ENCODE results near the gene MAN1C1. TPM values are rescaled to one million over a fixed set of nuclear protein-coding genes. Genes with fewer than 3 reads are reported as not detected.
A peak's percentile ranks its signal among the peaks of the same experiment; 100 is the strongest.
"Not testable (repeated sequence)": the region's sequence is repeated elsewhere in the genome, so short reads cannot be mapped to it uniquely, and the experiment has no call there.

The MAN1C1 gene
- polyA plus RNA-seq, 5 donors, result 12.3 to 19.2 (median 14.7) TPM

DNA sequence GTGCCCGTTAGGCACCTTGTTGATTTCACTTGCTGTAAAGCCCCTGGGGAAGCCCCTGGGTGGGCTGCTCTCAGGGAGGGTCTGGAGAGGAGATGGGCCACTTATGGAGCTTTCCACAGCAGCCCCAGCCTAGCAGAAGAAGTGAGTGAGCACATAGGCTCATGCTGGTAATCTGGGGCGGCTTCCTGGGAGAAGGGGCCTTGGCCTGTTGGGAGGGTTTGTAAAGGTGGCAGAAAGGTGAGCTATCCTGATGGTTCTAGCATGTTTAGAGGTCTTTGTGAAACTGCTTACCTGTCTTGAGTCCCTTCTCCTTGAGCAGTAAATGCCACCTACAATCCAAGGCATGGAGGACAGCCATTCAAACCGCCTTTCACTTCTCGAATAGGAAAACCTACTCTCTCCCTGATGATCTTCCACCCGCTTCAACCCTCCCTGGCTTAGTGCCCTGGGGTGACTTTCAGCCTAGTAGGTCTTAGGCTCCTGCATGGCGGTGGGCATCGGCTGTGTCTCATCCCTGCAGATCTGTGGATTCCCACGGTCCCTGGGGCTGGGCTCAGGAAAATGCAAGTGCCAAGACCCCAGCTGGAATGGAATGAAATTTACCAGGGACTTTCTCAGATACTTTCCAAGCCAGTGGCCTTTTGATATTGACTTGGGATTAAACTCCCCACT is 95.8 kb downstream of the MAN1C1 start:
- no peak for DNase-seq

DNA sequence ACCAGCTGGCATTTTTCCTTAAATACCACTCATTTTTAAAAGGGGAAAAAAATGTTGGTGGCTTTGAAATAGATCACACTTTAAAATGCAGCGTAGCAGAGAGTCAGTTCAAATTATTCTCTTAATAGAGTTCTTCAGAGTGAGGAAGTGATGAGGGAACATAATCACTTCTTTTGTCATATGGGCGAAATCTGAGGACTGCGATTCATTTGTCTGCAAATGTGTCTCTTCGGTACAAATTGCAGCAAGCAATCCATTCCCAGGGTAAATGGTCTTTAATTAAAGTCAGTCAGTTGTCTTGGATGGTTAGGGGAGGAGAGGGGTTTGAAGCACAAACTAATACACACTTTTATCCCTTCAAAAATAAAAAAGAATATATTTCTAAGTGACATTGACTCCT is 97.4 kb downstream of the MAN1C1 start:
- DNase-seq, result no peak

DNA sequence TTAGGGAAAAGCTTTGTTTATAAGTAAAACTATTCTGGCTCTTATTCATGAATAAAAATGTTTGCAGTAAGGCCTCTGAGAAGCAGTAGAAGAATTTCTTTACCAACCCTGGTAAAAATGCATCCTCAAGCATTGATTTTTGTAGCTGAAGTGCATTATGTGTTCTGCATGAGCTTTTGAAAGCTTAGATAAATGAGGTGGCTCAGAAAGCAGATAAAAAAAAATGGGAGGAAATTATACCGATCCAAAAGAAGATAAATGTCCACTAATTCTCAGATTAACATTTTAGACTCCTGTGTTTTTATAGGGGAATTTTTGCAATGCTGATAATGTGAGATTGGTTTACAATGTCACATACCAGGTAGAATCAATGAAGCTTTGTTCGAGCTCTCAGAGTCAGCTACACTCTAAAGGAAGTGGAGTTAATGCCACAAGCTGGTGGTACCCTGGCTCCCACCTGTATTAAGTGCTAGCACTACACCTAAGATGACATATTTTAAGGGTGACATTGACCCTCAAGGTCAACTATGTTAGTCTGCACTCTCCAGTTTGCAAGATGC is 97.9 kb downstream of the MAN1C1 start:
- no peak for DNase-seq

DNA sequence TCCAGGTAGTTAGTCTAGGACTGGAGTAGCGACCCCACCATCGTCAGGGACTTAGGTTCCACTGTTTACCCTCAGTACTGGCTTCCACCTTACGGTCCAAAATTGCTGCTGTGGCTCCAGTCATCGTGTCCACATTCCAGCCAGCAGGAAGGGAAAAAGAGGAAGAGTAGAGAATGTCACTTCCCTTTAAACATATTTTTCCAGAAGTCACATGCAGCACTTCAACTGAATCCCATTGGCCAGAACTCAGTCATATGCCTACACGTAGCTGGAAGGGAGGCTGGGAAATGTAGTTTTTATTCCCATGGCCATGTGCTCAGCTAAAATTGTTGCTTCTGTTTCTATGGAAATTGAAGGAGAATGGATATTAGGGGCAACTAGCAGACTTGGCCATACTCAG is 99.3 kb downstream of the MAN1C1 start:
- no peak for DNase-seq

- DNase-seq, result no peak
These were observed 99.7 kb downstream of the MAN1C1 start for GRCh38 chr1:25716320-25716719.

DNA sequence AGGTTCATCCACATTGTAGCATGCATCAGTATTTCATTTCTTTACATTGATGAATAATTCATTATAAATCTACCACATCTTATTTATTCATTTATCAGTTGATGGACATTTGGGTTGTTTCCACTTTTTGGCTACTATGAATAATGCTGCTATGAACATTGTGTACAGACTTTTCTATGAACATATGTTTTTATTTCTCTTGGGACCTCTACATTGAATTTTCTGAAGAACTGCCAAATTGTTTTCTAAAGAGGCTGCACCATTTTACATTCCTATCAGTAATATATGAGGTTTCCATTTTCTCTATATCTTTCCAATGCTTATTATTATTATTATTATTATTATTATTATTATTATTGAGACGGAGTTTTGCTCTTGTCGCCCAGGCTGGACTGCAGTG is 102.1 kb downstream of the MAN1C1 start:
- no peak for DNase-seq

- no peak for DNase-seq
These were observed 104.0 kb downstream of the MAN1C1 start for GRCh38 chr1:25720624-25721023.

DNA sequence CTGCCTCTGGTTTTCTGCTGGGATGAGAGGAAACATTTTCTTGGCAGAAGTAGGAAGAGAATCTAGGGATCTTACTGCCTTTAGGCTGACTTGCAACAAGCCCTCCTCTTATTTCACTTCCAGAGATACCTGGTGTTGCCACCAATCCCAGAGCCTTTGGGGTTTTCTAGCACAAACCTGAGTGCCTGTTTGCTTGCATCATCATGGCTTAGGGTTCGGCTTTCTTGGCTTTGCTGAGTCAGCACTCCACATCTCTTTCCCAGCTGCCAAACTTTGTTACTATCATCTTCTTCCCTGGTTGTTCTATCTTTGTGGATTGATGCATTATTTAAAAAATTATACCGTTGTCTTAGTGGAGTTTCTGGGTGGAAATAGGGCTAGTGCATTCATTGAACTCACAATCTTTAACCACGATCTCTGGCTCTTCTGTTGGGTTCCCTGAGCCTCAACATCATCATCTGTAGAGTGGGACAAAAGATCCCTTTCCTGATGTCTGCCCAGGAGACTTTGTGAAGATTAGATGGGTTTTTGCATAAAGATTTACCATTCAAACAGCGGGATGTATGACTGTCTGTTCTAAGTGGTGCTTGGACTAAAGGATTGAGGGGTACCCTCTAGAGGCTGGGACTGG is 106.8 kb downstream of the MAN1C1 start:
- no peak for DNase-seq

GRCh38 chr1:25724201-25724600 is 107.6 kb downstream of the MAN1C1 start:
- no peak for DNase-seq

GRCh38 chr1:25724966-25725365 is 108.4 kb downstream of the MAN1C1 start:
- DNase-seq, result no peak

DNA sequence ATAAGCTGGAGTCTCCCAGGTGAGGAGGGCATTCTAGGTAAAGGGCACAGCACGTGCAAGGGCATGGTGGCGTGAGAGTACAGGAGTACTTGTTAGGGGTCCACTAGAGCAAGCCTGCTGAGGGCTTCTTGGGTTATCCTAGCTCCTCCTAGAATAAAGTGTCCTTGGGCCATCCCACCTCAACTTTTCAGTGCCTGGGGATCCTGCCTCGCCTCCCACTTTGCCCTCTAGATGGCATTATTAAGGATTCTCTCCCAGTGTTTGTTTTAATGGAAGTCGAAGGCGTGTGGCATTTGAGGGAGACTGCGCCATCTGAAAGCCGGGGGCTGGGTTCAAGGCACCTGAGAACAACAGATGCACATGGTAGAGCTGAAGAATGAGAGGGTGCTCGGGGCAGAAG is 108.9 kb downstream of the MAN1C1 start:
- no peak for DNase-seq

DNA sequence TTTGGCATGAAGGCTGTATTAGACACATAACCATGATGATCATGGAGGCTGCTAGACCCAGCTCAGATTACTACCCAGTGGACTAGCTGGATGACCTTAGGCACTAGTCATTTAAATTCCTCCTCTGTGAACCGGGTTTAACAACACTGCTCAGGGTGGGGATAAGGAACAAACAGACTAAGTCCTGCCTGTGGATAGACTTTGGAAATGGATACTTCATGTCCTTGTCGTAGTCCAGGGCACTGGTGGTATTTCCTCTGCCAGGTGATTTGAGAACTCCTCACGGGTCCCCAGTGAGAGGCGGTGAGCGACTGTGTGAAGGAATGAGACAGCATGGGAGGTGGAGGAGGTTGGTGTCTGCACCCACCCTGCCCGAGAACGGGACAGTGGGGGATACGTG is 110.5 kb downstream of the MAN1C1 start:
- no peak for DNase-seq

DNA sequence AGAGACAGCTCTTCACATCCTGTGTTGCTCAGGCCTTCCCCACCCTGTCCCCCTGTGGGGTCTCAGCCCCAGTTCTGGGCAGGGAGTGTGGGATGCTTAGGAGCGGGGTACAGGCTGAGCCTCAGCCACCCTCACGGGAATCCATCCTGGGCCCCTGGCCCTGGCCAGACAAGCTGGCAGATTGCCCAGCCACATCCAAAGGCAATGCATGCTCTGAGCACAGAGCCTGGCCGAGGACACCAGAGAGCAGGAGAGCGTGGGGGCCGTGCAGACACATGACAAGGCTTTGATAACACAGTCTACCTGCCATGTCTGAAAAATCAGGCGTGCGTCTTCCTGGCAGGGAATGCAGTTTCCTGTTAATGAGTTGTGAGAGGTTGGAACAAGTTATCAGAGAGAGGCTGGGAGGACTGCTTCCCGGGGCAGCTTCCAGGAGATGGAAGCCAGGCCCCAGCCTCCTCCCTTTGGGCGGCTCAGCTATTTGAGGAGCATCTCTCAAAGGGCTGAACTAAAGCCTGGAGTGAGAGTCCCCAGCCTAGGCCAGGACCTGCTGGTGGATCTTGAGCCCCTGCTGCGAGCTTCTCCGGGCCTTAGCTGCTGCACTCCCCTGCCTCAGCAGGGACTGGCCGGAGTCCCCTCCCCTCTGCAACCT is 111.2 kb downstream of the MAN1C1 start:
- DNase-seq, result peak; percentile 58 to 60

DNA sequence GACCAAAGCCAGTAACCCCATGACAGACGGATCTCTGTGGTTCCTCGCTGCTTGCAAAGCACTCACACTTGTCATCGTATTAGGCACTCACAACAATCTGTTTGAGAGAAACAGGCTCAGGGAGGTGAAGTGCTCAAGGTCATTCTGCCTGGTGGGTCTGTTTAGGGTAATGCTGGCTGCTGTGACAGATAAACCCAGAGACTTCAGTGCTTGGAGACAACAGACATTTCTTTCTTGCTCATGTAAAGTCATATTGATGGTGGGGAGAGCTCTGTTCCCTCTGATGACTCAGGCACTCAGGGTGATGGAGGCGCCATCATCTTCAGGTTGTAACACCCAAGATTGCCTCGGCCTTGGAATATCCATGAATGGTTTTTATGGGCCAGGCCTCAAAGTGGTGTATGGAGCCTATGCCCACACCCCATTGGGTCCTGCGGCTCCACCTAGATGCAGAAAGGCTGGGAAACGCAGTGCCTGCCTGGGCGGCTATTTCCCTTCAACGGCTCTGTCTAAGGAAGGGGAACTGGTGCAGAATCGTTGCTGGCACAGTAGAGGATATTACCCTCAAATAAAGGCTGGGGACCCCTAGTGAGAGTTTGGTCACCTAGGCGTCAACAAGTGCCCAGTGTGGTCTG is 111.8 kb downstream of the MAN1C1 start:
- no peak for DNase-seq

- DNase-seq, result no peak
These were observed 112.5 kb downstream of the MAN1C1 start for GRCh38 chr1:25729045-25729444.

- no peak for DNase-seq
These were observed 113.4 kb downstream of the MAN1C1 start for GRCh38 chr1:25729790-25730644.

- DNase-seq, result no peak
These were observed 114.6 kb downstream of the MAN1C1 start for GRCh38 chr1:25731148-25731547.

GRCh38 chr1:25731626-25732370 is 115.2 kb downstream of the MAN1C1 start:
- DNase-seq, result no peak

GRCh38 chr1:25732821-25733220 is 116.2 kb downstream of the MAN1C1 start:
- DNase-seq, result no peak

DNA sequence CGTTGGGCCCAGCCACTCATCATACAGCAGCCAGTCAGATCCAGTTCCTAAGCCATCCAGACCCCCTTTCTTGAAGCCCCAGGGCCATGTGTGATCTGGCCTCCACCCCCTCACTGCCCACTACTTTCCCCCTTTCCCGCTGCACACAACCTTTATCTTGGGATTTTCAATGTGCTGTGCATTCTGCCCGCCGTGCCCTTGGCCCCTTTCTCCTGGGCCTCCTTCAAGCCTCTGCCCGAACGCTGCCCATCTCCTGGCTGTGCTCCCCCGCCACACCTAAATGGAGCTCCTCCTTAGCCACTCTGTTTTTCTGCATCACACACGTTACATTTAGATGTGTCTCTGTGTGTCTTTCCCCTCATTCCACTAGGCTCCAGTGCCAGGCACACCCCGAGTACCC is 116.7 kb downstream of the MAN1C1 start:
- DNase-seq, result no peak

DNA sequence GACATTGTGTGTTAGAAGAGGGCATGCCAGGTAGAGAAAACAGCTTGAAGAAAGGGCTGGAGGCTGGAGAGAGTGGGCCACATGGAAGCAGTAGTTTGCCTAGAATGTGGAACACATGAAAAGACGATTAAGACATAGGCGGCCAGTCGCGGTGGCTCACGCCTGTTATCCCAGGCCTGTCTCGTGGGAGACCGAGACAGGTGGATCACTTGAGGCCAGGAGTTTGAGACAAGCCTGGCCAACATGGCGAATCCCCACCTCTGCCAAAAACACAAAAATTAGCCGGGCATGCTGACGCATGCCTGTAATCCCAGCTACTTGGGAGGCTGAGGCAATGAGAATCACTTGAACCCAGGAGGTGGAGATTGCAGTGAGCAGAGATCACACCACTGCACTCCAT is 118.4 kb downstream of the MAN1C1 start:
- DNase-seq, result not testable (repeated sequence)
